GM19025 (cell line): ENCODE measurements around the gene EIF2A.
"Not testable (repeated sequence)": the region's sequence is repeated elsewhere in the genome, so short reads cannot be mapped to it uniquely, and the experiment has no call there.

Experiments used
- ATAC-seq: cut with Tn5 transposase; IDR thresholded peaks from one replicate; pipeline ENCODE4 v1.9.1; 2021; ENCODE audit warnings: mild to moderate bottlenecking, low read depth, moderate library complexity; ENCODE audit not compliant: unreplicated experiment

The EIF2A gene

DNA sequence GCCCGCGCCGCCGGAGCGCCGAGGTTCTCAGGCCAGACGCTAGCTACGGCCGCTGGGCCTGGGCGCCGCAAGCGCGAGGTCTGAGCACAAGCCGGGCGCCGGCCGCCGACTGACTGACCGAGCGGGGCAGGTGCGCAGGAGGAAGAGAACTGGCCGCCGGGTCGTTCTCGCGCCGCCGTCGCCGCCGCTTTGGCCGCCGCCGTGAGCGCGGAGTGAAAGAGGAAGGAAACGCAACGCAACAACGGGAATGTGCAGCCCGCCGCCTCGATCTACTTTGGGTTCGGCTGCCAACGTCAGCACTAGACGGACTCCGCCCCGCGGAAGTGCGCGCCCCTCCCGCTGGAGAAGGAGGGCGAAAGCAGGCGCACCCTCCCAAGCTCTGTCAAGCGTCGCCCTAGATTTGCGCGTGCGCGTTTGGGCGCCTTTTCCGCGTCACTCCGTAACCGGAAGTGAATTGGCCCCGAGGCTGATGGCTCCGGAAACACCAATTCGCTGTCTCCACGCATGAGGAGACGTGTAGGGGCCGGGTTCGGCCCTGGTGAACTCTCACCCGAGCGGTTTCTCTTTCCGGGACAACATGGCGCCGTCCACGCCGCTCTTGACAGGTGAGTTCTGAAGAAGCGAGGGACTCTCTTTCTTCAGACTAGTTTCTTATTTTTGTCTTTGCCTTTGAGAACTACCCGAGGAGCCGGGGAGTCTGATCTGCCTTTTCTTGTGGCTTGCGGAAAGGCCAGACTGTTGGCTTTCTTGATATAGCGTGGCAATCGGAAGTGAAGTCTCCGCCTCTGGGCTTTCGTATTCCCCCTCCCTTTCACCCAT is at the start of gene EIF2A, which contains the start of gene SERP1:
Gene EIF2A, plus strand, starts transcription at position 562 of the 819 bp plus-strand sequence. Its CDS starts 16 bp downstream, at position 578.
Gene SERP1, minus strand, starts transcription at position 271 of the 819 bp plus-strand sequence. CDS start 361 bp downstream, outside the sequence.
- peak; percentile 89 for ATAC-seq

DNA sequence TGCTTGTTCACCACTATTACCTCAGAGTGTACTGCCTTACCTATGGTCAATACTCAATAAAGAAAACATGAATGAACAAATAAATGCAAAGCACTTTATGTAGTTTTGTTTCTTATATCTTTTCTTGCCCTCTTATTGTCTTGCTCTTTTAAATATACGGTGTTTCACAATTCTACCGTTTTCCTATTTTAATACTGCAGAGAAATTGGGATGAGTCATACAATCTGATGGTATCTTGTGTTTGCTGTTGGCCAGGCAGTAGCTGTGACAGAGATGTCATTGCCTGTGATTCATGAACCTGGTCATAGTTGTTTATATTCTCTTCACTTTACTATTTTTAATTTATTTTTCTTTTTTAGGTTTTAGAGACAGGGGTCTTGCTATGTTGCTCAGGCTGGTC is 48.6 kb upstream of the EIF2A start:
- ATAC-seq, result no peak

DNA sequence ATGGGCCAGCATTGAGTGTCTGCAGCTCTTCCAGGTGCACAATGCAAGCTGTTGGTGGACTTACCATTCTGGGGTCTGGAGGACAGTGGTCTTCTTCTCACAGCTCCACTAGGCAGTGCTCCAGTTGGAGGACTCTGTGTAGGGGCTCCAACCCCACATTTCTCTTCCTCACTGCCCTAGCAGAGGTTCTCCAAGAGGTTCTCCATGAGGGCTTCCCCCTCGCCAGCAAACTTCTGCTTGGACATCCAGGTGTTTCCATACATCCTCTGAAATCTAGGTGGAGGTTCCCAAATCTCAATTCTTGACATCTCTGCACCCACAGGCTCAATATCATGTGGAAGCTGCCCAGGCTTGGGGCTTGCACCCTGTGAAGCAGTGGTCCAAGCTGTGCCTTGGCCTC is 45.6 kb upstream of the EIF2A start:
- ATAC-seq, result not testable (repeated sequence)

DNA sequence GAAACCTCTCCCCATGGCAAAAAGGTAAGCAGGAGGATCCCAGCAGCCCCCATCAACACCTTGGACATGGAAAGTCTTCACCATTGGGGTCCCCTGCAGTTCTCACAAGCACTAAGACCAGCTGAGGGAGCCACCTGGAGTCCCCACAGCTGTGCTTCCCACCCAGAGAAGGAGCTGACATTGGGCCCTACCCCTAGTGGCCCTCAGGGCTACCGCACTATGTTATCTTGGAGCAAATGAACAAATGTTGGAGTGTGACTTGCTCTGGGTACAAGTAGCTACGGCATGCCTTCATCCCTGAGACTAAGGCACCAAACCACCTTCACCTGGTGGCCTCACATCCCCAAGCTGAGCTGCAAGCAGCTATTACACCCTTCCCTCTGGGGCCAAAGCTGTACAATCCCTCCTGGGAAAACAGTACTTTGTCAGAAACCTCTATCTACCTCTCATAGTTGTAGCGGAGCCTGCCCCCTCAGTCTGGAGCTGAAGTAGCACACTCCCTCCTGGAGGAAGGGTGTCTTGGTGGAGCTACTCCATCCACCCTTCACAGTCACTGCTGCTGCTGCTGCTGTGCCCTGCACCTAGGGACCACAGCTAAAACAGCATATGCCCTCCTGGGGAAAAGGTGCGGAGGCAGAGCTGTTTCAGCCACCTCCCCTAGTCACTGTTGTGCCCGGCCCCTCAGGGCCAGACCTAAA is 43.0 kb upstream of the EIF2A start:
- ATAC-seq, result no peak

DNA sequence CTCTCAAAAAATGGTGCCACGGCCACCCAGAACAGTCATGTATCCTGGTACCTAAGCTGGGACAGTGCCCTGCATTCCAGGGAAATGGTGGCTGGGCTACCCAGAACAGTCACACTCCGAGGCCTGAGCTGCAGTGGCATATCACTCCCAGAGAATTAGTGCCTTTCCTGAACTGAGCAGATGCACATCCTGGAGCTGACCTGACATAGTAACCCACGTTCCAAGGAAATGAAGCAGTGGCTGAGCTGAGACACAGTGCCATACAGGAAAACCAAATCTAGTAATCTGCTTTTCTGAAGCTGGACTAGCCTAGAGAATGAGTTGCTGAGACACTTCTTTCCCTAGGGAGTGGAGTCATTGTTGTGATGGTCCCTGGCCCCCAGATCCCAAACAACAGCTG is 42.1 kb upstream of the EIF2A start:
- no peak for ATAC-seq

DNA sequence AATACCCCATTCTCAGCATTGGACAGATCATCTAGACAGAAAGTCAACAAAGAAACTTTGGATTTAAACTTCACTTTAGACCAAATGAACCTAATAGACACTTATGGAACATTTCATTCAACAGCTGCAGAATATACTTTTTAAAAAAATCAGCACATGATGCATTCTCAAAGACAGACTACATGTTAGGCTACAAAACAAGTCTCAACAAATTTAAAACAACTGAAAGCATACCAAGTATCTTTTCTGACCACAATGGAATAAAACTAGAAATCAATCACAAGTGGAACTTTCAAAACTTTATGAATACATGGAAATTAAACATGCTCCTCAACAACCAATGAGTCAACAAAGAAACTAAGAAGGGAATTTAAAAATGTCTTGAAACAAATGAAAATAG is 38.2 kb upstream of the EIF2A start:
- no peak for ATAC-seq

DNA sequence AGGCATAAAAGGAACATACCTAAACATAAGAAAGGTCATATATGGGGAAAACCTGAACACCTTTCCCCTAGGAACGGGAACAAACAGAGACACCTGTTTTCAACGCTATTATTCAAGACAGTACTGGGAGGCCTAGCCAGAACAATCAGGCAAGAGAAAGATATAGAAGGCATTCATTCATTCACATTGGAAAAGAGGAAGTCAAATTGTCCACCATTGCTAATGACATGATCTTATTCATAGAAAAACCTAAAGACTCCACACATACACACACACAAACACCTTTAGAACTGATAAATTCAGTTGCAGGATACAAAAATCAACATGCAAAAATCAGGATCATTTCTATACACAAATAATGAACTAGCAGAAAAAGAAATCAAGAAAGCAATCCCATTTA is 36.8 kb upstream of the EIF2A start:
- ATAC-seq, result no peak

DNA sequence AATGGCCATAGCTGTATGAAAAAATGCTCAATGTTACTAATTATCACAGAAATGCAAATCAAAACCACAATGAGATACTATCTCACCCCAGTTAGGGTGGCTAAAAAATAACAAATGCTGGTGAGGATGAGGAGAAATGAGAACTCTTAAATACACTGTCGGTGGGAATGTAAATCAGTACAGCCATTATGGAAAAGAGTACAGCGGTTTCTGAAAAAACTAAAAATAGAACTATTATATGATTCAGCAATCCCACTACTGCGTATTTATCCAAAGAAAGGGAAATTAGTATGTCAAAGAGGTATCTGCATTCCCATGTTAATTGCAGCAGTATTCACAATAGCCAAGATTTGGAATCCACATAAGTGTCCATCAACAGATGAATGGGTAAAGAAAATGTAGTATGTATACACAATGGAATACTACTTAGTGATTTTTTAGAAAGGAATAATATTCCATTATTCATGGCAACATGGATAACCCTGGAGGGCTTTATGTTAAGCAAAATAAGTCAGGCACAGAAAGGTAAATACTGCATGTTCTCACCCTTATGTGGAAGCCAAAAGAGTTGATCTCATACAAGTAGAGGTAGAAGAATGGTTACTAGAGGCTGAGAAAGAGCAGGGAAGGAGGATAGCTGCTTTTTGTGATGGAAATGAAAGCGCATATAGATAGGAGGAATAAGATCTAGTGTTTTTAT is 35.3 kb upstream of the EIF2A start:
- no peak for ATAC-seq

DNA sequence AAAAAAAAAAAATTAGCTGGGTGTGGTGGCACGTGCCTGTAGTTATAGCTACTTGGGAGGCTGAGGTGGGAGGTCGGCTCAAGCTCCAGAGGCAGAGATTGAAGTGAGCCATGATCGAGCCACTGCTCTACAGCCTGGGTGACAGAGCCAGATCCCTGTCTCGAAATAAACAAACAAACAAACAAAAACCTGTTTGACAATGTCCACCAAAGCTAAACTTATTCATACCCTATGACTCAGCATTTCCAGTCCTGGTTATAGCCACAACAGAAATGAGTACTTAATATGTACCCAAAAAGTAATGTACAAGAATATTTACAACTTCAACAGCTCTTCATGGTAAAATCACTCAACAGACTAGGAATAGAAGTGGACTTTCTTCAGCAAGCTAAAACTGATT is 31.4 kb upstream of the EIF2A start:
- no peak for ATAC-seq

DNA sequence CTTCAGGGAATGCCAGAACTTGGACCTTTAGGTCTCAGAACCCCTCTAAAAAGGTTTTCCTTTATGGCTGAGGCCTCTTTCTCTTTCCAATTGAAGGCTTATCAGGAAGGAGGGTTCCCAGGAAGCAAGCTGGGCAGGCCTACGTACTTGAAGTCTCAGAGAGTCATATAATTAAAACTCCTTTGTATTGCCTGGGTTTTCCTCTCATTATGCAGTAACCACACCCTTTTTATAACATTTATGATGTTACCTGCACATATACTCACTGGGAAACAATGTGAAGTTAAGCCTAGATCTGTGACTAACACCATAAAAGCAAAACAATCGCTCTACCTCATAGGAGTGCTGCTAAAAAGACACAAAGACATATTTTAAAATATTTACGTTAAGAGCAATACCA is 27.6 kb upstream of the EIF2A start:
- ATAC-seq, result no peak

DNA sequence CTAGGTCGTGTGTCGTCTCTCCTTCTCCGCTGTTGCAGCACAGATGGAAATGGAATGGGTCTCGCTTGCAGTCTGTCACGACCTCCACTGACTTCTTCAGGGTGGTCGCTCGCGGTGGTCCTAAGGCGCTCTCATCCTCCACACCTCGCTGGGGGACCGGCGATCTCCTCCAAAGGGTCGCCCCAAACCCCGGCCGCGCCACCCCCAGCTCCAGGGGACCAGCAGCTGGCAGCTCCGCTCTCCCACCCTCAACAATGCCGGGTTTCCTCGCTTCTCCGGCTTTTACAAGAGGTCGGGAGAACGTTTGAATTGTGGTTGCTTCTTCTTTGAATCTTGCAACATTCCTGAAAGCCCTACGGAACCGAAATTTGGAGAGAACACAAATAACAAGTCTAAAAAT is 26.2 kb upstream of the EIF2A start:
- no peak for ATAC-seq

DNA sequence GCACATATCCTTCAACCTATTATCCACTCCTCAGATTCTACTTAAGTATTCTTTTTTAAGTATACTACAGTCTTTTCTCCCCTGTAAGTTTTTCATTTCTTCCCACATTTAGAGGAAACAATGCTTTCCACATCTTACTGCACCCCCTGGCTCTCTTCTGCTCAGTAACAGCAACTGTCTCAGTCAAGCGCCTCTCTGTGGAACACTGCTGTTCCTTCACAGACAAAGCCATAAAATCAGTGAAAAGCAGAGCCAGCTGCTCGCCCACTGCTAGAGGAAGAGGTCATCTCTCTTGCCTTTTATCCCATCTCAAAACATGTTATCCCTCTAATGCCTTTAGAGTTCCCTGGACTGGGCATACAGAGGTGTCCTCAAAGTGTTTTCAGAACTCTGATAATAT is 25.1 kb upstream of the EIF2A start:
- ATAC-seq, result no peak

DNA sequence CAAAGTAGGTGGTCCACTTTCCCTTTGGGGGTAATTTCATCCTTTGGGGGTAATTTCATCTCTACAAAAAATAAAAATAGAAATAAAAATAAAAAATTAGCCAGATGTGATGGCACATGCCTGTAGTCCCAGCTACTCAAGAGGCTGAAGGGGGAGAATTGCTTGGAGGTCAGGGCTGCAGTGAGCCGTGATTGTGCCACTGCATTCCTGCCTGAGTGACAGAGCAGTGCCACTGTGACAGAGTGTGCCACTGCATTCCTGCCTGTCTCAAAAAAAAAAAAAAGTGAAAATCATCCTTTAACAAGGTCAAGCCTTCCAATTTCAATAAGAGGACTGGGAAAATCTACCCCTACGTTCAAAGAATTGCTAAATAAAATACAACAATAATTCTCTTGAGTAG is 23.0 kb upstream of the EIF2A start:
- ATAC-seq, result no peak

DNA sequence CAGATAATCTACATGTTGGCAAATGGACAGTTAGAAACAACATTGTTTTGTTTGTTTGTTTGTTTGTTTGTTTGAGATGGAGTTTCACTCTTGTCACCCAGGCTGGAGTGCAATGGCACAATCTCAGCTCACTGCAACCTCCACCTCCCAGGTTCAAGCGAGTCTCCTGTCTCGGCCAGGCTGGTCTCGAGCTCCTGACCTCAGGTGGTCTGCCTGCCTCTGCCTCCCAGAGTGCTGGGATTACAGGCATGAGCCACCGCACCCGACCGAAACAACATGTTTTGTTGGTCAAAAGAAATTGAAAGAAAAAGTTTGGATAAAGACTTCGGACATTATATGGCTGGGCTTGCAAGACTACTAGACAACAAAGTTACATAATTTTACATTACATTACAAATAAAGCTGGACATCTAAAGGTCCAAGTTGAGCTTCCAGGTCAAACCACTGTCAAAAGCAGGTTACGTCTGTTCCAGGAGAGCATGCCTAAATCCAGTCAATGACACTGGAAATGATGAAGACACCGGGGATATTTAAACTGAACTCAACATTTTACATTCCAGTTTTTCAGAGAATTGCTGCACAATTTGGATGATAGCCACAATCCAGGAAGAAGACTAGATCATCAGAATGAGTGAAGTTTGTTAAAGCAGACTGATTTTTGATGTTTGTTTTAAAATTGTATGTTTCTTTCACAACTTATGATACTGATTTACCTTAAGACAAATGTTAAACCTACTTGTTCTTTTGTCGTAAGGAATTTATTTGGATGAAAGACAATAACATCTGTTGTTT is 18.9 kb upstream of the EIF2A start:
- no peak for ATAC-seq

DNA sequence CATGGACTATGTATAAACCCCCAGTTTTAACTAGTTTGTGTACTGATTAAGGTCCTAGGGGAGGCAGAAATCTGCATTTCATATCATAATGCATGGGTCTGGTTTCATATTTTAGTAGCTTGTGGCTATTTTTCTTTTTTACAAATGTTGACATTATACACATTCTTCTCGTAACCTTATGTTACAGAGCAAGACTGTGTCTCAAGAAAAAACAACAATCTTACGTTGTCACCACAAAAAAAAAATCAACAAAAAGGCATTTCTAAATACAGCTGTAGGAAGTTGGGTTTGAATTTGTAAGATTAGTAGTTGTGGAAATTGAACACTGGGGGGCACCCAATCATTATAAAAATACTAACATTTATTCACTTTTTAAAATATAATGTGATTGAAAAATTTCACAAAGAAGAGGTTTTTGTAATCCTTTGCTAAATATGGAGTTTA is 18.2 kb upstream of the EIF2A start:
- no peak for ATAC-seq

DNA sequence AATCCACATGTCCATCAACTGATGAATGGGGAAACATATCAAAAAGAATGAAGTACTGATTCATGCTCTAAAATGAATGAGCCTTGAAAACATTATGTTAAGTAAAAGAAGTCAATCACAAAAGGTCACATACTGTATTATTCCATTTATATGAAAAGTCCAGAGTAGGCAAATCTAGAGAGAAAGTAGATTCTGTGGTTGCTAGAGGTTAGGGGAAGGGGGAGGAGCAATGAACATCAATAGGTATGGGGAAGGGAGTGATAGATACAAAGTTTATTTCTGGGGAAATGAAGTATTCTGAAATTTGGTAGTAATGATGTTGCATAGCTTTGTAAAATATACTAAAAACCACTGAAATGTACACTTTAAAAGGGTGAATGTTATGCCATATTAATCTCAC is 14.8 kb upstream of the EIF2A start:
- no peak for ATAC-seq

DNA sequence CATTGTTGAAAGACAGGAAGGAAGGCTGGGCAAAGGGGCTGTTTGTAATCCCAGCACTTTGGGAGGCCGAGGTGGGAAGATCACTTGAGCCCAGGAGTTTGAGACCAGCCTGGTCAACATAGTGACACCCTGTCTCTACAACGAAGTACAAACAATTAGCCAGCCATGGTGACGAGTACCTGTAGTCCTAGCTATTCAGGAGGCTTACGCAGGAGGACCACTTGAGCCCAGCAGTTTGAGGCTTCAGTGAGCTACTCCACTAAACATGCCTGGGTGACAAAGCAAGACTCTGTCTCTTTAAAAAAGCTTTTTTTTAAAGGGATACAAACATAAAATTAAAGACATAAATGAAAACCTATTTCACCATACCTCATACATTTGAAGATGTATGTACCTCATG is 11.4 kb upstream of the EIF2A start:
- ATAC-seq, result no peak

DNA sequence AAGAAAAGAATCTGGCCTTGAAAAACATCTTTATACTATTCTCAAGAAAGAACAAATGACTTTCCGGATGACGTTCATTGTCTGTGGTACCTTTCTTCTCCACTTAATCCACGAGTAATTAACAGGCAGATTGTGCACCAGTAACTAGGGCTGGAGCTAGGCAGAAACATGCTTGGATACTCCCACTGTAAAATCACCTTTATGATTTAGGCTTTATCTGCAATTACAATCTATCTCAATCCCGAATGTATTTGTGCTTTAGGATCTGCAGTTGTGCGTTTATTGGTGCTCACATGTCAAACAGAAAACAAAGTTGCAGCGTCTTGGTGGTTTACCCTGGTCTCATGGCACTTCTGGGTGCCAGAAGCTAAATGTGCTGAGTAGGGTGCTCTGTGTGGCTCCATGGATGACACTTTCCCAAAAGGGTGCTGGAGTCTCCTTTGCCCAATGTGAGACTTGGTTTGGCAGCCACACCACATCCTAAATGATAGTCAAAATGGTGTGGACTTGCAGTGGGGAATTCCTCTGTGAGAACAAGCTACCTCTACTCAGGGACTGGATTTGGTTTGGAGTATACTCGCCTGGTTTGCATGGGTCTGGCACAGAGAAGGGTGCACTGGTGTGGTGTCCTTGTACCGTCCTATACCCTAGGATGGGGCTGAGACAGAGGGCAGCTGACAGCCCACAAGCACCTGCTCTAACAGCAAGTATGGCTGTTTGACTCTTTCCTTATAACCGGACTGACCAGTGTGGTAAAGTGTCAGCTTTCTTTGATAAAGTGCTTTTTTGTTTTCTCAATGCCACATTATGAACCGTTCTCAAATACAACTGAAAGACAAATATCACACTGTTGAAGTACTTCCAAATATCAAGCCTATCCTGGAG is 8.0 kb upstream of the EIF2A start:
- ATAC-seq, result no peak

DNA sequence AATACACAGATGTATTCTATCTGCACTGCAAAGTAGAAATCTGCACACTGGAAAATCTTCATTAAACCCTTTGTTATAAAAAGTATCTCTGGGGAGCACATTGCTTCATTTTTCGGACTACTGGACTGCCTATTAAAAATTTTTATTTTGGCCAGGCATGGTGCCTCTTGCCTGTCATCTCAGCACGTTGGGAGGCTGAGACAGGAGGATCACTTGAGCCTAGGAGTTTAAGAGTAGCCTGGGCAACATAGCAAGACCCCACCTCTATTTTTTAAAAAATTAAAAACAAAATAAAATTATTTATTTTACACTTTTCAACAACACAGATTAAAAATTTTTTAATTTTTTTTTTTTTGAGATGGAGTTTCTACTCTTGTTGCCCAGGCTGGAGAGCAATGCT is 6.3 kb upstream of the EIF2A start:
- no peak for ATAC-seq

DNA sequence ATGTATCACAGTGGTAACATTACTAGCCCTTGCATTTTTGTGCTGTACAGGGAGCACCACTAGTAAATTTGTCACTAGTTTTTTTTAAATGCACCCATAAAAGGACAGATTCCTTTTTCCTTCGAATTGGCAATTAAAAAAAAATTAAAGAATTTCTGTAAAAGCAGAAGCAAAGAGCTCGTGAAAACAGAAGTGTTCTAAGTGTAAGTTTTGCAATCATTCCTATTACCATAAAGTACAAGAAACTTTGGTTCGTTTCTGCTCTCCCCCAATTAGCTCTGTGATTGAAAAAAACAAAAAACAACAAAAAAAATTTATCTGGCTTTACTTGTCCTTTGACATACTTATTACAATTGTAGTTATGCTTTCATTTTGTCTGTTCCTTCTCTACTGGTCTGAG is 5.6 kb upstream of the EIF2A start:
- ATAC-seq, result no peak
